OCI-LY7 (cell line): ENCODE results near the gene NBL1. TPM values are rescaled to one million over a fixed set of nuclear protein-coding genes. Genes with fewer than 3 reads are reported as not detected.

Source experiments
- total RNA-seq, 2 experiments: library from RNA; depleted of rRNA in 1 of 2; stranded (reverse); fragments of >200 nt in 1 of 2; shearing (Covaris generic) in 1 of 2; gene quantifications; 2 replicates each; pipeline ENCODE4 v1.2.3, GENCODE V29; 2014 to 2022

Gene NBL1
- total RNA-seq, 2 experiments from 2014 or later: not detected

Other genes with a start within 250 kb of the NBL1 start
- gene CAPZB, start 158.8 kb upstream of the NBL1 start, total RNA-seq (2014; rRNA removed; shearing (Covaris generic)): 56.1 and 61.3 TPM in 2 replicates
- 187 and 190 TPM in 2 replicates for gene CAPZB, start 158.8 kb upstream of the NBL1 start, total RNA-seq (2022)
- not detected in 2 replicates for gene HTR6, start 20.6 kb downstream of the NBL1 start, total RNA-seq (2014; rRNA removed; shearing (Covaris generic))
- gene HTR6, start 20.6 kb downstream of the NBL1 start, total RNA-seq (2022): not detected in 2 replicates
- 0.31 and 1.2 TPM in 2 replicates for gene TMCO4, start 155.6 kb downstream of the NBL1 start, total RNA-seq (2014; rRNA removed; shearing (Covaris generic))
- gene TMCO4, start 155.6 kb downstream of the NBL1 start, total RNA-seq (2022): 7.8 and 8.1 TPM in 2 replicates
- not detected in 2 replicates for gene RNF186, start 171.0 kb downstream of the NBL1 start, total RNA-seq (2014; rRNA removed; shearing (Covaris generic))
- gene RNF186, start 171.0 kb downstream of the NBL1 start, total RNA-seq (2022): not detected in 2 replicates
- gene OTUD3, start 238.1 kb downstream of the NBL1 start, total RNA-seq (2014; rRNA removed; shearing (Covaris generic)): 5.6 and 7.3 TPM in 2 replicates
- 12.2 and 14.7 TPM in 2 replicates for gene OTUD3, start 238.1 kb downstream of the NBL1 start, total RNA-seq (2022)